IMR-90 (cell line): Measurements from ENCODE around the gene HS3ST6. TPM values are rescaled to one million over a fixed set of nuclear protein-coding genes. Genes with fewer than 3 reads are reported as not detected.

Experiments
- ATAC-seq: fragments of 200-7000 bp; cut with Tn5 transposase; 2 replicates; pipeline ENCODE4 v1.9.1; 2020; ENCODE audit warnings: low read depth, mild to moderate bottlenecking, moderate library complexity
- BruUV-seq: library from RNA; stranded (reverse); fragments of 400-500 nt; replicated peaks from 2 replicates; lab custom pipeline; 2021; lab: Mats Ljungman, UMichigan
- CTCF ChIA-PET: fragments of 300-600 bp; formaldehyde crosslinking; extraction: SDS; loops from one replicate; lab custom pipeline; 2021; ENCODE audit warnings: antibody characterized with exemption; lab: Yijun Ruan, JAX
- POLR2A ChIA-PET: fragments of 300-600 bp; sonication (Branson Sonifier 250); formaldehyde crosslinking; loops from one replicate; lab custom pipeline; 2022; ENCODE audit warnings: antibody characterized with exemption; ENCODE audit not compliant: unreplicated experiment; lab: Charles Lee
- DNase-seq: peaks from one replicate; pipeline ENCODE4 v3.0.0; 2013
- H2AFZ ChIP-seq: replicated peaks from 2 replicates; pipeline ENCODE3; 2013; ENCODE audit warnings: low read length, mild to moderate bottlenecking; ENCODE audit not compliant: poor library complexity
- H2AK5ac ChIP-seq: 2 replicates; pipeline ENCODE4 v1.6.1; 2013; ENCODE audit warnings: low read depth, low read length, inconsistent platforms
- H2AK9ac ChIP-seq: replicated peaks from 2 replicates; pipeline ENCODE3; 2013; ENCODE audit warnings: mild to moderate bottlenecking, low read depth, low read length, moderate library complexity; ENCODE audit not compliant: poor library complexity
- H2BK120ac ChIP-seq: 2 replicates; pipeline ENCODE4 v1.6.1; 2013; ENCODE audit warnings: low read depth, low read length, inconsistent platforms
- H2BK15ac ChIP-seq: 3 replicates; pipeline ENCODE4 v1.6.1; 2013; ENCODE audit warnings: low read depth, low read length, inconsistent platforms
- H2BK20ac ChIP-seq: 2 replicates; pipeline ENCODE4 v1.6.1; 2013; ENCODE audit warnings: low read depth, mild to moderate bottlenecking, inconsistent platforms, low read length, moderate library complexity
- H2BK5ac ChIP-seq: 2 replicates; pipeline ENCODE4 v1.6.1; 2013; ENCODE audit warnings: mild to moderate bottlenecking, low read depth, low read length, inconsistent platforms; ENCODE audit not compliant: poor library complexity, severe bottlenecking
- H3K14ac ChIP-seq: replicated peaks from 2 replicates; pipeline ENCODE4 v1.6.1; 2013; ENCODE audit warnings: low read depth, low read length, inconsistent platforms
- H3K18ac ChIP-seq: 2 replicates; pipeline ENCODE4 v1.6.1; 2013; ENCODE audit warnings: low read depth, low read length, control low read depth
- H3K23ac ChIP-seq: 2 replicates; pipeline ENCODE4 v1.6.1; 2013; ENCODE audit warnings: low read depth, low read length, inconsistent platforms
- H3K27ac ChIP-seq: 2 replicates; pipeline ENCODE4 v1.5.1; 2013; ENCODE audit warnings: mild to moderate bottlenecking, control low read depth, low read length; ENCODE audit not compliant: insufficient read depth
- H3K27me3 ChIP-seq: 2 replicates; pipeline ENCODE4 v1.6.1; 2013; ENCODE audit warnings: low read length; ENCODE audit not compliant: control insufficient read depth, insufficient read depth
- H3K36me3 ChIP-seq: 2 replicates; pipeline ENCODE4 v1.6.1; 2013; ENCODE audit warnings: low read length, mixed read lengths; ENCODE audit not compliant: control insufficient read depth, insufficient read depth
- H3K4ac ChIP-seq: 2 replicates; pipeline ENCODE4 v1.6.1; 2013; ENCODE audit warnings: low read depth, low read length, inconsistent platforms
- H3K4me1 ChIP-seq: 2 replicates; pipeline ENCODE4 v1.6.1; 2013; ENCODE audit warnings: low read length, mixed read lengths; ENCODE audit not compliant: control insufficient read depth, insufficient read depth
- H3K4me2 ChIP-seq: 2 replicates; pipeline ENCODE4 v1.6.1; 2013; ENCODE audit warnings: low read depth, mild to moderate bottlenecking, control low read depth, low read length, moderate library complexity
- H3K4me3 ChIP-seq: 2 replicates; pipeline ENCODE4 v1.5.1; 2013; ENCODE audit warnings: low read depth, mild to moderate bottlenecking, control low read depth, low read length, moderate library complexity; ENCODE audit not compliant: insufficient read depth
- H3K56ac ChIP-seq: 2 replicates; pipeline ENCODE4 v1.6.1; 2013; ENCODE audit warnings: low read length, inconsistent platforms; ENCODE audit not compliant: insufficient read depth; ENCODE audit errors: extremely low read depth
- H3K79me1 ChIP-seq, 2 experiments: 2 replicates each; pipeline ENCODE4 v1.6.1; 2013; ENCODE audit warnings: low read length in 2 of 2, inconsistent platforms in 1 of 2, low read depth in 1 of 2
- H3K9ac ChIP-seq: 2 replicates; pipeline ENCODE4 v1.6.1; 2013; ENCODE audit warnings: low read depth, low read length, control low read depth
- H3K9me1 ChIP-seq: 2 replicates; pipeline ENCODE4 v1.6.1; 2013; ENCODE audit warnings: low read length, inconsistent platforms; ENCODE audit not compliant: insufficient read depth
- H3K9me3 ChIP-seq: 2 replicates; pipeline ENCODE4 v1.6.1; 2013; ENCODE audit warnings: low read length; ENCODE audit not compliant: control insufficient read depth, insufficient read depth
- H4K20me1 ChIP-seq: 2 replicates; pipeline ENCODE4 v1.6.1; 2013; ENCODE audit warnings: low read length, inconsistent platforms; ENCODE audit not compliant: insufficient read depth
- H4K5ac ChIP-seq: 2 replicates; pipeline ENCODE4 v1.6.1; 2013; ENCODE audit warnings: mild to moderate bottlenecking, low read depth, low read length, control low read depth
- H4K8ac ChIP-seq, 2 experiments: 2 replicates each; pipeline ENCODE4 v1.6.1; 2013; ENCODE audit warnings: low read depth in 2 of 2, low read length in 2 of 2, control low read depth in 1 of 2, inconsistent platforms in 1 of 2
- H4K91ac ChIP-seq: 2 replicates; pipeline ENCODE4 v1.6.1; 2013; ENCODE audit warnings: low read depth, low read length, inconsistent platforms; ENCODE audit not compliant: insufficient read depth
- CHD1 ChIP-seq: IDR thresholded peaks from 2 replicates; pipeline ENCODE4 v1.6.1; 2012; ENCODE audit warnings: low read depth, low read length, improper control_type of control experiment
- MXI1 ChIP-seq: IDR thresholded peaks from 2 replicates; pipeline ENCODE4 v1.6.1; 2012; ENCODE audit warnings: low read depth, mild to moderate bottlenecking, low read length, moderate library complexity, borderline replicate concordance
- POLR2A ChIP-seq: IDR thresholded peaks from 2 replicates; pipeline ENCODE4 v1.6.1; 2012; ENCODE audit warnings: mild to moderate bottlenecking, low read depth, low read length
- RFX5 ChIP-seq: IDR thresholded peaks from 2 replicates; pipeline ENCODE4 v1.8.0; 2012; ENCODE audit warnings: low read depth, mild to moderate bottlenecking, low read length, moderate library complexity
- USF2 ChIP-seq: fragments of 150-350 bp; IDR thresholded peaks from 2 replicates; pipeline ENCODE4 v1.6.1; 2017; ENCODE audit warnings: mild to moderate bottlenecking, antibody characterized with exemption, low read length, low read depth
- WGBS, 2 experiments: methylation state at CpG; one replicate each; pipeline versions ENCODE4 v1.1.5 to v1.1.7; 2013; ENCODE audit warnings: missing lambda C conversion rate in 2 of 2; ENCODE audit not compliant: insufficient read length in 1 of 2; ENCODE audit errors: extremely low coverage in 2 of 2; 5-methylcytosine and 5-hydroxymethylcytosine counted together
- dilution Hi-C: fragments of 300-500 bp; cut with HindIII; formaldehyde crosslinking; loops from one replicate; pipeline ENCODE4 v1.14.3; 2018; ENCODE audit warnings: low sequenced_read_pairs; ENCODE audit not compliant: unreplicated experiment
- in situ Hi-C: fragments of 300-500 bp; cut with MboI; formaldehyde crosslinking; loops from 3 replicates; pipeline ENCODE4 v1.14.3; 2019; ENCODE audit warnings: low sequenced_read_pairs, inconsistent platforms, mixed read lengths
- intact Hi-C: fragments of 100-400 bp; cut with micrococcal nuclease; formaldehyde crosslinking; loops from 2 replicates; pipeline ENCODE4 v1.10.0; 2022
- polyA plus RNA-seq, 3 experiments: library from polyadenylated mRNA; depleted of rRNA; stranded (reverse); fragments of >200 nt; gene quantifications; 2 replicates each; pipeline ENCODE4 v1.2.3, GENCODE V29; 2012; ENCODE audit warnings: low replicate concordance in 1 of 3
- total RNA-seq: library from RNA; depleted of rRNA; stranded (reverse); fragments of >200 nt; gene quantifications from 2 replicates; pipeline ENCODE4 v1.2.3, GENCODE V29; 2012

HS3ST6 gene
- total and polyA plus RNA-seq, 2 of the 4 experiments (the other 2 are of a cell fraction): not detected

GRCh38 chr16:1908184-1908583, 10.0 kb downstream of the HS3ST6 start:
- H4K5ac ChIP-seq: no peak overlapping the region
- H2BK15ac ChIP-seq: no peak overlapping the region
- H3K36me3 ChIP-seq: no peaks in the 10 kb centered on the region
- in situ Hi-C loops (no loop called here), intact Hi-C loops (no loop called here), dilution Hi-C loops (no loop called here)
- no peak overlapping the region for H2BK5ac ChIP-seq
- H2BK120ac ChIP-seq: no peak overlapping the region
- ChIA-PET POLR2A (no interaction called here), CTCF (no interaction called here)
- no peak overlapping the region for H3K14ac ChIP-seq
- H3K18ac ChIP-seq: no peak overlapping the region
- no peaks in the 10 kb centered on the region for H3K4me1 ChIP-seq
- H4K20me1 ChIP-seq: no peaks in the 10 kb centered on the region
- H3K9me1 ChIP-seq: no peaks in the 10 kb centered on the region
- H2AK5ac ChIP-seq: no peak overlapping the region
- no peaks in the 10 kb centered on the region for H3K9me3 ChIP-seq
- H3K79me1 ChIP-seq: no peaks in the 10 kb centered on the region
- no peak overlapping the region for H3K27ac ChIP-seq
- DNase-seq: no peak
- H3K4me2 ChIP-seq: no peak overlapping the region
- no TSS peak for BruUV-seq
- no peak overlapping the region for H4K8ac ChIP-seq
- H3K56ac ChIP-seq: no peak overlapping the region
- TF ChIP-seq POLR2A (no peak), RFX5 (no peak), USF2 (no peak), CHD1 (no peak), MXI1 (no peak)
- no peak for ATAC-seq
- H3K27me3 ChIP-seq: peaks cover 63% of the 10 kb centered on the region
- H4K91ac ChIP-seq: no peak overlapping the region
- no peak overlapping the region for H2AFZ ChIP-seq
- no peak overlapping the region for H3K9ac ChIP-seq
- H3K4ac ChIP-seq: no peak overlapping the region
- no peak overlapping the region for H3K23ac ChIP-seq
- 82% methylated on average over 6 of the region's 17 CpGs; no CpG with 5 or more reads in 1 of the 2 experiments for WGBS, 2 experiments
- no peak overlapping the region for H2AK9ac ChIP-seq
- no peak overlapping the region for H2BK20ac ChIP-seq
- no peak overlapping the region for H3K4me3 ChIP-seq
